Coronary artery (tissue), 2 donors: ENCODE measurements around the gene FBXL2.

Experiments
- DNase-seq: peaks from one replicate; pipeline ENCODE4 v3.0.0-alpha.2; 2017; ENCODE audit warnings: low spot score
- H3K27ac ChIP-seq, 2 donors: fragments of 200-600 bp; sonication (generic); one replicate each; pipeline ENCODE4 v1.5.1; 2016 to 2019
- H3K4me3 ChIP-seq: fragments of 200-600 bp; sonication (generic); 2 replicates; pipeline ENCODE4 v1.5.1; 2016; ENCODE audit warnings: mild to moderate bottlenecking, moderate library complexity
- CTCF ChIP-seq: fragments of 200-600 bp; sonication (generic); IDR thresholded peaks from one replicate; pipeline ENCODE4 v1.5.1; 2019; ENCODE audit warnings: antibody characterized with exemption

FBXL2 gene

GRCh38 chr3:33269385-33269784 lies 7.9 kb upstream of the FBXL2 start:
- Histone ChIP-seq H3K27ac (no peak overlapping the region), H3K4me3 (no peak overlapping the region)
- TF ChIP-seq CTCF = no peak
- DNase-seq = no peak

GRCh38 chr3:33271324-33271723 lies 5.9 kb upstream of the FBXL2 start:
- DNase-seq = no peak
- TF ChIP-seq CTCF = no peak
- H3K4me3 ChIP-seq = no peak overlapping the region
- H3K27ac ChIP-seq = no peak overlapping the region

GRCh38 chr3:33273628-33274027 lies 3.6 kb upstream of the FBXL2 start:
- no peak overlapping the region for H3K27ac ChIP-seq
- TF ChIP-seq CTCF = no peak

DNA sequence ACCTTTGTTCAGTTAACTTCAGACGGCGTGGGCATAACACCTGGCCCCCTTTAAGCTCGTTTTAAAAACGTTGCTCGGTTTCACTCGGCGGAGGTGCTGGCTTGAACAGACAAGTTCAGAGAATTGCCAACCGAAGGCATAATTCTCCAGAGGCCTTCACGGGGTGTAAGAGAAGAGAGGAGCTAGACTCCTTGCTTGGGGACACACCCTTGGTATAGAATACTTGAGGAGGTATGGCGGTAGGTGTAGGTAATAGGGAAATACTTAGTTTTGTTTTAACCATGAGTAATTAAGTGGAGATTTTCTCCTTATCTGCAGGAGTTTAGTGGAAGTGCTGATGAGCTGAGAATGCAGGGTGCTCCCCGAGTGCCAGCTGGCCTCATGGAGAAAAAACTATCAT lies 921 bp downstream of the FBXL2 start:
- TF ChIP-seq CTCF = no peak
- peak overlapping the region; percentile 6 to 64 for H3K27ac ChIP-seq
- DNase-seq = no peak
- H3K4me3 ChIP-seq = peak overlapping the region; percentile 91

More at GRCh38 chr3:33273628-33274027, 3.6 kb upstream of the FBXL2 start:
- no peak overlapping the region for H3K4me3 ChIP-seq
- DNase-seq = no peak

DNA sequence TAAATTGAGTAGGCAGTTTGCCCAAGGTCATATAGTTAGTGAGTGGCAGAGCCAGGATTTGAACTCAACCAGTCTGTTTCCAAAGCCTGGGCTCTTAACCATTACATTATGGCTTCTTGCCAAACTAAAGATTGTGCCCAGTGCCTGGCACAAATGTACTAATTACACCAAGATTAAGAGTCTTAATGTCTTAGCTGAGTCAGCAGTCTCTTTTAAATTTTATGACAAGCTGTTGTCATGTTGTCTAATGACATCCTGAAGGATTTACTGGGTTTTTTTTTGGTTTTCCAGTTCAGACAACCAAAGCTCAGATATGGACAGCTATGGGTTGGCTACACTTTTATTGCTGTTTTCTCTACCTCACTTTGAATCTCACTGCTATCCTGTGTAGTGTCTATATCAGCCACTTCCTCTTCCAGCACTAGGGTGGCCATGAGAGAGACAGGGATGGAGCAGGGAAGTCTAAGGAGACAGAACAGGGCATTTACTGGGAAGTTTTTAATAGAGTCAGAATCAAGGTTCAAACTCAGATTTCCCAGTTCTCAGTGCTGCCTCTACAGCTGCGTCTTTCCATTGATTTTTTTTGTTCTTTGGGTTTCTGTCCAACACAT lies 10.5 kb downstream of the FBXL2 start:
- no peak for DNase-seq

GRCh38 chr3:33299395-33300081 lies 22.3 kb downstream of the FBXL2 start:
- no peak for TF ChIP-seq CTCF
- DNase-seq = no peak
- H3K27ac ChIP-seq = peak overlapping the region; percentile 30 to 74
- H3K4me3 ChIP-seq = no peak overlapping the region

More for the DNA sequence above, 10.5 kb downstream of the FBXL2 start:
- no peak overlapping the region for H3K27ac ChIP-seq
- H3K4me3 ChIP-seq = no peak overlapping the region
- no peak for TF ChIP-seq CTCF

- DNase-seq = no peak
- H3K27ac ChIP-seq = no peak overlapping the region
- TF ChIP-seq CTCF = no peak
Observed at GRCh38 chr3:33312361-33312760, 35.1 kb downstream of the FBXL2 start.

More at GRCh38 chr3:33312361-33312760, 35.1 kb downstream of the FBXL2 start:
- no peak overlapping the region for H3K4me3 ChIP-seq
